ENCODE data around the gene CDH5.
A peak's percentile ranks its signal among the peaks of the same experiment; 100 is the strongest.

CDH5 gene

DNA sequence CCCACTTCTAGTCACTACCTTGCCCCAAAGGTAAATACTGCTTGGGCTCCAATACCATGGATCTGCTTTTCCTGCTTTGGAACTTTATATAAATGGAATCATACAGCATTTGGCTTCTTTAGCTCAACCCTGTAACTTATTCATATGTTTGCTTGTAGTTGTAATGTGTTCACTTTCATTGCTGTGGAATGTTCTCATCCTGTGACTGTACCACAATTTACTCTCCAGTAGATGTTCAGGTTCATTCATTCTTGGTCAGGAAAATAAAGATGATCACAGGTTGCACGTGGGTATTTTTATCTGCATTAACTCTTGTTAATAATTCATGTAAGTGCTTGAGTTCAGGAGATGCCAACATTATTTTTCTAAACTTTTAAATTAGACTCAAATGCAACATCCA lies 53.9 kb downstream of the CDH5 start:
- DNase-seq: no peak

DNA sequence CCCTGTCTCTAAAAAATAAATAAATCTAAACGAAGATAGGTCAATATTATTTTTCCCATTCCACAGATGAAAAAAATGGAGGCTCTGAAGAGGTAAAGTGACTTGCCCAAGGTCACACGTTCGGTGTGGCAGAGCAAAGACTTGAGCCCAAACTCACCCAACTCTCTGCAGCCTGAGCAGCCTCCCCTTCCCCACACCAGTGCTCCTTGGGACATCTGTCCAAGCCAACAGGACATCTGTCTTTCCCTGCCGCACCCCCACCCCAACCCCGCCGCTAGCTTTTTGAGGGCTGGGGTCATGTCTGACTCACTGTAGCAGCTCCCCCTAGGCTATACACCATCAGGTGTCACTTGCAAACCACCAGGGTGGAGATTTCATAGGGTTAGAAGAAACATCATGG lies 55.4 kb downstream of the CDH5 start:
- DNase-seq: peak; percentile 7

DNA sequence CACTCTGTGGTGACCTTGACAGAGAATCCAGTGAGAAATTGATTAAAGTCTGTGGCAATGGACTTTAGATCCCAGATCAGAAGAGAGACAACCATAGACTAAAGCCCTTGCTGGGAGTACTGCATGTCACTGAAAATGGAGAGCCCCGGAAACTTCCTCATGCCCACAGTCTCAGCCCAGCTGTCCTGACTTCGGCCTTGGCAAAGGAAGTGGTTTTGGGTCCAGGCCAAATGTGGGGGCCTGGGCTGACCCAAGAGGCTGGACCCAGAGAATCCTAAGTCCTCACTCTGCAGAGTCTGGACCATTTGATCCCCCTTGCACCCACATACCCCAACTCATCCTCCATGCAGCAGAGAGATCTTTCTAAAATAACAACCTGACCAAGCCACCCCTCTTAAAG lies 55.9 kb downstream of the CDH5 start:
- no peak for DNase-seq

DNA sequence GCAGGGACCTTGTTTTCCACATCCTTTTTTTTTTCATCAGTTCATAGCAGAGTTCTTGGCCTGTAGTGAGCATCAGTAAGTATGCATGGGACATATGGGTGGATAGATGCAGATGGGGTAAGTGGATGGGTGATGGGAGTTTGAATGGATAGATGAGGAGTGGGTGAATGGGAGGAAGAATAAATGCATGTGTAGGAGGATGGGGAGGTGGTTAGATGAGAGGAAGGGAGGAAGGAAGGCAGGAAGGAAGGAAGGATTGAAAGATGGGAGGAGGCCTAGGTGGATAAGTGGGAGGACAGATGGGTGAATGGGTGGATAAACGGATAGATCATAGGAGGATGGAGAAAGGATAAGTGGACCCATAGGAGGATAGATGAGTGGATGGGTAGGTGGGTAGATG lies 56.7 kb downstream of the CDH5 start:
- DNase-seq: no peak

DNA sequence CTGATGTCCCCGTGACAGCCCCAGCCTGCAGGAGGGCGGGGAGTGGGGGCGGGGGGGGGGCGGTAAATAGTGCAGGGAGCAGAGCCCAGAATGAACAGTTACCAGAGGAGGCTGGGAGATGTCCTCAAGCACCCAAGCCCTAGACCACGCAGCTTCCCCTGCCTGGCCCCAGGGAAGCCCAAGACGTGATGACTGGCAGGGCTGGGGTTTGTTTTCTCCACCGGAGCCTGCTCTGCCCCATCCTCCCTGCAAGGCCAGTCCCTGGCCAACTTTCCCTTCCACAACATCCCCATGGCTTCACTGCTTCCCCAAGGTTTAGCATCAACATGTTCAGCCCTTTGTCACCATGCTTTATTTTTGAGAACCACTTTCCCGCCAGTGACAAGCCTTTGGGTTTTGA lies 59.2 kb downstream of the CDH5 start:
- peak; percentile 38 for DNase-seq

DNA sequence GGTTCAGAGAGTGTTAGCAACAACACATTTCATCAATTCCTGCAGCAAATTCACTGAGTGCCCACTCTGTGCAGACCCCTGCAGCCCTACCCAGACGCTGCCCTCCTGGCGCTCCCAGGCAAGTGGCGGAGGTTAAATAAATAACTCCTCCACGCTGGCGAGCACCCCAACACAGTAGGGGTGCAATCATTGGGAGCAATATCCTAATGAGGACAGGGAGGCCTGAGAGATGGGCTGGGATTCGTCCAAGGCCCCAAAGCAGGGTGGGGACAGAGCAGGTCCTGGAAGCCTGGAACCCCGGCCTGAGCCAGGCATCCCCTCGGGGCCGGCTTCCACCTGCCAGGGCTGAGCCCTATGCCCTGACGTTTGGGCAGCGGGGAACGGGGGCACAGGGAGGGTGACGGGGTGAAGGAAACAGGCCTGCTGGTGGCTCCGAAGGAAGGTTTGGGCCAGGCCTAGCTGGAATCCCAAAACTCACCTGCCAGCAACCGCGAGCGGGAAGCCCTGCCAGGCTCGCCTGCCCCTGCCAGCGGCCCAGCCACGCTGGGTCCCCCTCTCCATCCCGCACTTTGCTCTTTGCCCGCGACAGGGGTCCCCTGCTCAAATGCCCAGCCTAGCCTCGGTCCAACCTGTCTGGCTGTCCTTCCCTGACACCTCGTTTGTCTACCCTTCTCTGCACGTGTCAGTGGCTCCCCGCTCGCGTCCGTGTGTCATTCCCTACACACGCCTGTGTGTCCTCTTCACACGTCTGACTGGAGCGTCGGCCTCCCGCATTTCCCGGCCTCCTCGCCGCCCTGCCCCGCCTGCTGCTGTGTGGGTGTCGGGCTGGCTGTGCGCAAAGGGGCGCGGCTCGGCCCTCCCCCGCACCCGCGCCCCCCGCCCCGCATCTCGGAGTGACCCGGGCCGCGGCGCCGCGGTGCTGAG lies 59.9 kb downstream of the CDH5 start:
- peak; percentile 54 for DNase-seq

DNA sequence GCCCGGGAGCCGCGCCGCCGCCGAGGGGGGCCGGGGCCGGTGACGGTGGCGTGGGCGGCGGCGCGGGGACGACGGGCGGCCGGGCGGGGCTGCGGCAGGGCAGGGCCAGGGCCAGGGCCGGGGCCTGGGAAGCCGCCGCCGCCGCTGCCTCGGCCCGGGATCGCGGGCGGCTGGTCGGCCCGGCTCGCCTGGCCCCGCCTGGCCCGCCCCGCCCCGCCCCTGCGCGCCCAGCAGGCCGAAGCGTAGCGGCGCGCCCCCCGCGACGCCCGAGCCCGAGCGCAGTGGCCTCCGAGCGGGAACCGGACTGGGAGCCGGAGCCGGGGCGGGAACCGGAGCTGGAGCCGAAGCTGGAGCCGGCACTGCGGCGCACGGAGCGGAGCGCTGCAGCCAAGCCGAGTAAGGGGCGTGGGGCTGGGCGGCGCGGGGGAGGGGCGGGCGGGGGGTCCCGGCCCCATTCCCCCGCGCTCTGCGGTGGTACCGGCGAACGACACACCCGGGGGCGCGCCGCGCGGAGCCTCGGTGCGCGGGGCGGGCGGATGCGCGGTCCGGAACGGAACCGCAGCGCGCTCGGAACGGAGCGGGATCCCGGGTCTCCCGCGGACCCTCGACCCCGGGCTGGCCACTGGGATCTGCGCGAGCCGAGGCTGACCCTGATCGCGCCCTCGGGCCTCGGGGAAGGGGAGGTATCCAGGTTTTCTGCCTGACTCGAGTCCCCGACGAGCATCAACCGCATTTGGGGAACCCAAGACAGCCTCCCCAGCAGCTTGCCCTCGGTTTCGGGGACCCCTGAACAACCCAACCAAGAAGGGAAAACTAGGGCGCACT lies 60.8 kb downstream of the CDH5 start, which contains the start of gene BEAN1:
TSS of gene BEAN1 (plus strand) at position 260 of the 825 bp plus-strand sequence. CDS start 10,382 bp downstream, outside the sequence.
- DNase-seq: no peak

DNA sequence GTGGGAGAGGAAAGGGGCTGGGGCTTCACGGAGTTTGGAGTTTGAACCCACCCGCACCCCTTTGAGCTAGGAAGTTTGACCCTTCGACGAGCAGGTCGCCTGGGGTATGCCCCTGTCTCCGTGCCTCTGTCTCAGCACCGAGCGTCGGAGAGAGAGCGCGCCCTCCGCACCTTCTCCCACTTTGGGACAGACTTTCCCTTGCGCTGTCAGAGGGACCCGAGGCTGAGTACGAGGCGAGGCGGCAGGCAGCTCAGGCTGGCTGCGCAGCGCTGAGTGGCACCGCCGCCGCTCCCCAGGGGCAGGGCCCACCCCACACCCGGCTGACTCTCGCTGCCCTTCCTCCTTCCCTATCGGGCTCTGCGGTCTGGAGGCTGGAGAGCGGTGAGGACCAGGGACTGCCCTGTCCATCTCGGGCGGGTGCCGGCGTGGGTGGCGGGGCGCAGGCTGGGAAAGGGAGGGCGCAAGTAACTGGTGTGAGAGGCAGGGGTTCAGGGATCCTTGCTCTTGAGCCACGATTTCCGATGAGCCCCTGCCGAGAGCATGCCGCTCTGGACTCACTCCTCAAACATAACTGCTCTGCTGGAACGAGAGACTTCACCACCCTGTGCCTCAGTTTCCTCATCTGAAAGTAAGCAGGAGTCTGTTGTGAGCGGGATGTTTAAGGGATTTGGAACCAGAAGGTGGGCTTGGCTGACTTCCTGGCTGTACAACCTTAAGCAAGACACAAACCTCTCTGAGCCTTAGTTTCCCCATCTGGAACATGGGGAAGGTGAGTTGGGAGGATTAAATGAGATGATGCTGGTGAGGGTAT lies 61.6 kb downstream of the CDH5 start:
- no peak for DNase-seq

DNA sequence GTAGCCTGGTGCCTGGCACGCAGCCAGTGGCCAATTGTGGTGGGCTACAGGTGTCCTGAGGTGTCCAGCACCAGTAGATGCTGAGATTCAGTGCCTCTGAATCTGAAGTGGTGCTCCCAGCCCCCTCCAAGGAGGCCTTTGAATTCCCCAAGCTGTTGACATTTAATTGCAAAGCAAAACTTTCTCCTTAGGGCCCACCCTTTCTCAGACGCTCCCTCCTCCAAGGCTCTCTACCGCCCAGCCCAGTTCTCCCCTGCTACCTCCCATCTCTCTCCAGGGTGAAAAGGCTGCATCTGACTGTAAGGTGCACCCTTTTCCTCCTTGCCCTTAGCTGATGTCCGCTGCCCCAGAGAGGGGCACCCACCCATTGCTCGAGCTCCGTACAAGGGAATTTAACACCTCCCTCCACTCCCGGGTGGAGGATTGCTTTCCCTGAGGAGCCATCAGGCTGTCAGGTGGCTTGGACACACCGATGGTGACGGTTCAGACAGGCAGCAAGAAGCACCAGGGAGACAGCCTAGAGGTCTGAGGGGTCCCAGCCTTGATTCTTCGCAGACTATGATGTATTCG lies 62.3 kb downstream of the CDH5 start:
- DNase-seq: no peak

DNA sequence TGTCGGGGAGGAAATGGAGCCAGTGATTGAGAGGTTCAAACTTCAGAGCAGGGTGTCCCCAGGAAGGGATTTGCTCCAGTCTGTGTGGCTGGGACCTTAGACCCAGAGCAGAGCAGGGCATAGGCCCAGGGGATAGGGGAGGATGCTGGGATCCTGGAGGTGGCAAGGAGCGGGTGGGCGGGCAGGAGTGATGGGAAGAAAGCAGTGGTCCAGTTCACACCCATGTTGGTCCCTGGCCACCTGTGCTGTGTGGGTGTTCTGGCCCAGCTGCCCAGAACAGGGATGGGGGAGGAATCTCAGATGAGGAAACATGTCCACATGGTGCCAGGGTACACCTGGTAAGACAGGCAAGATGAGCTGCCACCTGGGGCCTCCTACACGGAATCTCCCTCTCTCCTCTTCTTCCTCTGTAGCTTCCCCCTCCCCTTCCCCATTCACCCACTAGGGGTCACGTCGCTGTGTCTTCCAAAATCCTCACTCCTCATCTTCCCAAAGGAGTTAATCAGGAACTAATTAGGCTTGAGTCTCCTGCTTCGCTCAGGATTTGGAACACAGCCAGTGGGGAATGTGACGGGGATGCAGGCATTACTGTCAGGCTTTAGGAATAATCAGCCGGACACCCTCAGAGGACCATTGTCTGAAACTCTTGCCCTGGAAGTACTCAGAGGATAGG lies 62.9 kb downstream of the CDH5 start:
- DNase-seq: no peak

DNA sequence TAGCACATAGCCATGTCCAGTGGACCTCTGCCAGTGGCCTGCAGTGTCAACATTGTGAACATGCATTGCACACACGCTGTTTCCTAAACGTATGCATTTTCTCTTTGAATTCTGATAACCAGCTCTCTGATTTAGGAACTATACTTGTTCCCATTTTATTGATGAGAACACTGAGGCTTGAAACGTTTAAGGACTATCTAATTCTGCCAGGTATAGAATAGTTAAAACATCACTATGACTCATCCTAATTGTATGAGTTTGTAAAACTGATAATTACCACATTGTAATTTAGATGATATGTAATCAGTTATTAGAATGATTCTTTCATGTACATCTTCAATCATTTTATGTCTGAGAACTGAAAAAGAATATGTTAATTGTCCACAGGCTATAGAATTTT lies 63.7 kb downstream of the CDH5 start:
- DNase-seq: no peak

DNA sequence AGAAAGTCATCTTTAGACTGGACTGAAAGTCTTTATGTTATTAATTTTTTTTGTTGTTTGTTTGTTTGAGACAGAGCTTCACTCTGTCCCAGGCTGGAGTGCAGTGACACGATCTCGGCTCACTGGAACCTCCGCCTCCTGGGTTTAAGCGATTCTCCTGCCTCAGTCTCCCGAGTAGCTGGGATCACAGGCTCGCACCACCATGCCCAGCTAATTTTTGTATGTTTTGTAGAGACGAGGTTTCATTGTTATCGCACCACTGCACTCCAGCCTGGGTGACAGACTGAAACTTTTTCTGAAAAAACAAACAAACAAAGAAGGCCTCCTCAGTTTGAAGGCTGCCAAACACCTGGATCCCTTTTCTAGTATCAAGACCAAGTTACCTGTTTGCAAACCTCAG lies 65.3 kb downstream of the CDH5 start:
- DNase-seq: no peak

DNA sequence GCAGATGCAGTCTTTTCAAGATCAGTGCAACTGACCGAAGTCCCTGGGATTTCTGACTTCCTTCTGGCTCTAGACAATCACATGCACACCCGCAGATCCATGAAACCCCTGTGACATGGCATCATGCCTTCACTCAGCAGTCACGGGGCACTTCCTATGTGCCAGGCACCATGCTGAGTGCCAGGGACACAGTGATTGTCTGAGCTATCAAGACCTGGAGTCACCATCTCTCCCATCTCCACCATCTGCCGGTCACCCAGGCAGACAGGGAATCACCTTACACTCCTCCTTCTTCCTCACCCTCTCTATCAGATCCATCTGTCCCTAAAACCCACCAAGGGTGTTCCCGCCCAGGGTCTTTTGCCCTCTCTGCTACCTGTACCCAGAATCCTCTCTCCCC lies 65.9 kb downstream of the CDH5 start:
- no peak for DNase-seq

DNA sequence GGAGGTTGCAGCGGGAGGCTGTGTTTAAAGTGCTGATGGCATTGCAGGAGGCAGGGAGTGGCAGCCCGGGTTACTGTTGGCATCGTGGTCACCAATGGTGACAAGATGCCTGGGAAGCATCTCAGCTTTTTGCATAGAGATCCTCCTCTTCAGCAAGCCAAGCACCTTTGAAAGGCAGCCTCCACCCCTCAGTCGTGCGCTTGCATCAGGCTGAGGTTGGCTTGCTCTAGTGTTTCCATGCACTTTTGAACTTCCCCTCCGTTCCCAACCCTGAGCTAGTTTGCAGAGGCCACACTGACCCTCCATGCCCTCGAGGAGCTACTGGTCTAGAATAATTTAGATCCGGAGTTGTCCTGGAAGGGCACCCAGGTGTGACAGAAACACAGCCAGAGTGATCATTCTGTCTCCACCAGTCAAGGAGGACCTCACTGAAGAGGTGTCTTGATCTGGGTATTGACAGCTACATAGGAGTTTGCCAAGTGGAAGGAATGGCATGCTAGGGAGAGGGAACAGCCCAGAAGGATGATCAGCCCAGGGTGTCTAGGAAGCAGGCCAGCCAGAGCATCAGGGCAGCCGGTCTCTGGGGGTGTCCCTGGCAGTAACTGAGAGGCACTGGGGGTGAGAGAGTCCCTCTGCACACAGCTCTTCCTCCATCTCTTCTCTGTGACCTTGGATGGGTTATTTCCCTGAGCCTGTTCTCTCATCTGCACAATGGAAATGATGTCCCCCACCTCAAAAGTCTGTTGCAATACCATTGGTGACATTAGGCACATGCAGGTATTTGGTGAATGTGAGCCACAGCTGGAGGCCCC lies 68.3 kb downstream of the CDH5 start:
- peak; percentile 21 for DNase-seq

DNA sequence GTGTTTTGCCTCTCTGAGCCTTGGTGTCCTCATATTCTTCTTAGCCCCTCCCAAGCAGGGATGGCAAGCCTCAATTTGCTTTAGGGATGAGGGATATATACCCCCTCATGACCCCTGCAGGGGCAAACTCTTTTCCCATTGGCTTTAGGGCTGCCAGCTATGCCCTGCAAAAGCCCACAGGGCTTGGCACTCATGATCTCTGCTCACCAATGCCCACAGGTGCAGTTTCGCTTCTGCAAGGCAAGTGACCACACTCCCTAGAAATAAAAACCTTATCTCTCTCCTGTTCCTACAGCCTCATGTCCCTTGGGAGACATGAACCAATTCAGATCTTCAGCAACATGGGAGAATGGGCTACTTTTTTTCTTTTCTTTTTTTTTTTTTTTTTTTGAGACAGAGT lies 69.4 kb downstream of the CDH5 start:
- peak; percentile 32 for DNase-seq

DNA sequence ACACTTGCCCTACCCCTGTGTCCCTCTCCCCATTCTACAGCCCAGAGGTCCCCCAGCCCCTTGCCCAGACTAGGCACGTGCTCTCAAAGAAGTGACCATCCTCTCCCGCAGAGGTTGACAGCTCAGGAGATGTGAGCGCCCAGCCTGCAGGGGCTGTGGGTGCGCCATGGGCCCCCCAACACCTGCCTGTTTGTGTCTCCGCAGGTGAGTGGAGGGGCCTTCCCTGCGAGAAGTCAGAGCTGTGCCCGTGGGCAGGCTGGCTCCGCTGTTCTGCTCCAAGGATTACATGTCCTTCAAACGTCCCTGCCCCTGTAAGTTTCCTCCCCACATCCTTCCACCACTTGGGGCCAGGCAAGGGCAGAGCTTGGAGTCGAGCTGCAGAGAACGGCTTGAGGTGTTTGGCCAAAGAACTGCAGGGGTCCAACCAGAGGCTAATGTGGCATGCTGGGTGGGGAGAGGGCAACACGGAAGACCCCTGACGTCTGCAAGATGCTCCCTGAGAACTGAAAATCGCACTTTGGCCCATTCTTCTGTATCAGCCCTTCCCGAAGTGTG lies 71.0 kb downstream of the CDH5 start:
- no peak for DNase-seq

DNA sequence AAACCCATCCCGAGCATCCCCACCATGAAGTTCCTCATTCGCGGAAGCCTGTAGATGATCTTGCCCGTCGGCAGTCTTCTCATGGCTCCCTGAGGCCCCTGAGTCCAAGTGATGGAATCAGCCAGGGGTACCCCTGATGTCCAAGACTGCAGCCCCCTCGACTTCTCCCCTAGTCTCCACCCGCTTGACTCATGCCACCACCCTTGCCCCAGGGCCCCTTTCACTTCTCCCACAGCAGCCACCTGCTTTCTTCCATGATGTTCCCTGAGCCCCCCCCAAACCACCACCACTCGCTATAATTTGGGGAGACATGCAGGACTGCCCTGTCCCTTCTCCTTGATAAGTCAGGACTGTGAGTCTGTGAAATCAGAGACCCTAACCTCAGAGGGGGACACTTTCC lies 72.0 kb downstream of the CDH5 start:
- DNase-seq: no peak

DNA sequence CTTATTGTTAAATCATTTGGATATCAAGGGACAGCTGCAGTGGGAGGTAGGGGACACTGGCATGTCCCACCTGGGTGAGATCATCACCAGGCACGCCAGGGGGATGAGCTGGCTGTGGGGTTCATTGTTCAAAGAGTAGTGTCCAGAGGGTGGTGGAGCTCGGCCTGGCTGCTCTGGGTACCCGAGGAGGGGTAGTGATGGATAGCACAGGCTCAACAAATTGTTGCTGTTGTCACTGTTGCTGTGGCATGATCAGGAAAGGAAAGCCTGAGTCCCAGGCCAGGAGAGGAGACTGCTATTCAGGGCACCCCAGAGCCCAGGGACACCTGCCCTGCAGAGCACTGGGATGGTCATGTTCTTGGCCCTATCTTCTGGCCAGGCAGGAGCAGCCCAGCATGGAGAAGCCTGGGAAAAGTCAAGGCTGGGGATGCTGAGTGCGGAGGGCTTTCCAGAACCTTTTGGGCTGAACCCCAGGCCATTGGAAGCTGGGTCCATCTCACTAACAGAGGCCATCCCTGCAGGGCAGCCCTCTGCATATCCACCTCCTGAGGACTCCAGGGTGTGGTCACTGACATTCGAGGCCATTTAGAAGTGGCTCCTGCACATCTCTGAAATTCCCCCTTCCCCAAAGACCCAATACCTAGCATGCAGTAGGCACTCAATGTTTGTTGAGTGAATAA lies 72.7 kb downstream of the CDH5 start:
- no peak for DNase-seq

DNA sequence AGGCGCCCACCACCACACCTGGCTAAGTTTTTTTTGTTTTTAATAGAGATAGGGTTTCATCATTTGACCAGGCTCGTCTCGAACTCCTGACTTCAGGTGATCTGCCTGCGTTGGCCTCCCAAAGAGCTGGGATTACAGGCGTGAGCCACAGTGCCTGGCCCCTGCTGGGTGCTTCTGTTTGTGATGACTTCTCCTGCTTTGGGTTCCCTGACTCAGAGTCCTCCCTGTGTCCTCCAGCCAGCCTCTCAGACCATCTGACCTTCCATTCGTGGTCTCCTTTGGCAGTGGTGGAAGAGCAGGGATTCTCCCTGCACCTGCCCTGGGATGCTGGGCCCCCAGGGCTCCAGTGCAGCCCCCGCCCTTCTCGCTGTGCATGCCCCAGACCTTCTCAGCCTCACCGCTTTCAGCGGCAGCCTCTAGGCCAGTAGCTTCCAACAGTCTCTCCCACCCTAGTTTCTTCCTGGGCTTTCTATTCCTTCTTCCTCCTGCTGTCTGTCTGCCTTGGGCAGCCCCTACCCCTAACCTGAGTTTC lies 73.8 kb downstream of the CDH5 start:
- peak; percentile 30 for DNase-seq

DNA sequence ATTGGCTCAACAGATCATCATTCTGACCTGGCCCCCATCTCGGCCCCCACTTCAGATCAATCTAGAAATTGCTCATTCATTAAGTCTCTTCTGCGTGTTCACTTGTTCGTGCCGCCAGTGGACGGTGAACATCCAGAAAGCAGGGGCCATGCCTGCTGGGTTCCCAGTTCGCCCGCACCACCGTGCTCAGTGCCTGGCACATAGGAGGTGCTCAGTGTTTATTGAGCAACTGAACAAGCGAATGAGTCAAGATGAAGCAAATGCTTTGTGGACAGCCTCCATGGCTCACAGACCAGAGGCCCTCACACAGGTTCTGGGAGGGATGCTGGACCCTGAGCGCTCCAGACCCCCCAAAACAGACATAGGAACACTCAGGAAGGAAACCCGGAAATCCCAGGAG lies 74.5 kb downstream of the CDH5 start:
- peak; percentile 35 for DNase-seq

Data from activated CD8-positive, alpha-beta memory T cell treated with anti-CD3 and anti-CD28 coated beads for 24 hours (primary cell).